IMR-90 (cell line): ENCODE results near the gene AARSD1.

Experiments
- CEBPB ChIP-seq: IDR thresholded peaks from 2 replicates; pipeline ENCODE4 v1.6.1; 2012; ENCODE audit warnings: low read depth, low read length, improper control_type of control experiment
- CHD1 ChIP-seq: IDR thresholded peaks from 2 replicates; pipeline ENCODE4 v1.6.1; 2012; ENCODE audit warnings: low read depth, low read length, improper control_type of control experiment
- MAFK ChIP-seq: IDR thresholded peaks from 2 replicates; pipeline ENCODE4 v1.6.1; 2012; ENCODE audit warnings: low read depth, low read length, improper control_type of control experiment
- MAZ ChIP-seq: IDR thresholded peaks from 2 replicates; pipeline ENCODE4 v1.6.1; 2012; ENCODE audit warnings: low read depth, mild to moderate bottlenecking, low read length, improper control_type of control experiment, moderate library complexity, borderline replicate concordance
- POLR2A ChIP-seq: IDR thresholded peaks from 2 replicates; pipeline ENCODE4 v1.6.1; 2012; ENCODE audit warnings: mild to moderate bottlenecking, low read depth, low read length
- RAD21 ChIP-seq: IDR thresholded peaks from 2 replicates; pipeline ENCODE4 v1.6.1; 2012; ENCODE audit warnings: low read length, improper control_type of control experiment
- RCOR1 ChIP-seq: IDR thresholded peaks from 2 replicates; pipeline ENCODE4 v1.6.1; 2012; ENCODE audit warnings: mild to moderate bottlenecking, low read length, improper control_type of control experiment; ENCODE audit not compliant: insufficient replicate concordance
- TF ChIP-seq, protein P1 (sequence below): conservative IDR thresholded peaks from 2 replicates; pipeline ENCODE4 v1.5.1; 2012; ENCODE audit warnings: mild to moderate bottlenecking, low read depth, low read length, improper control_type of control experiment

DNA sequence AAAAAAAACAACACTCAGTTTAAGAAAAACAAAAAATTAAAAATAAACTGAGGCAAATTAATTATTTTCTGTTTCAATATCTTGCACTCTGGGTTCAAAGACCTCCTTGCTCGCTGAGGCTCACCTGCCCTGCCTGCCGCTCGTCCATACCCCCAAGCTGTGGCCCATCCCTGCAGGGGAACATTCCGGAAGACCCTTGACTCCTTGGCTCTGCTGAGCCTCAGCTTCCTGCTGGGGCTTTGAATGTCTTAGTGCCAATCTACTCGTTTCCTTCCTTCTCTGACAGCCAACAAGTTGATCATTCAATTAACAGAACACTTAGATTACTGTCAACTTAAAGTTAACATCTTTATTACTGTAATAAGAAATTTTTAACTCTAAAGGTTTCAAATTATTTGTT, 39.4 kb downstream of the AARSD1 start:
- TF ChIP-seq, protein P1, sequence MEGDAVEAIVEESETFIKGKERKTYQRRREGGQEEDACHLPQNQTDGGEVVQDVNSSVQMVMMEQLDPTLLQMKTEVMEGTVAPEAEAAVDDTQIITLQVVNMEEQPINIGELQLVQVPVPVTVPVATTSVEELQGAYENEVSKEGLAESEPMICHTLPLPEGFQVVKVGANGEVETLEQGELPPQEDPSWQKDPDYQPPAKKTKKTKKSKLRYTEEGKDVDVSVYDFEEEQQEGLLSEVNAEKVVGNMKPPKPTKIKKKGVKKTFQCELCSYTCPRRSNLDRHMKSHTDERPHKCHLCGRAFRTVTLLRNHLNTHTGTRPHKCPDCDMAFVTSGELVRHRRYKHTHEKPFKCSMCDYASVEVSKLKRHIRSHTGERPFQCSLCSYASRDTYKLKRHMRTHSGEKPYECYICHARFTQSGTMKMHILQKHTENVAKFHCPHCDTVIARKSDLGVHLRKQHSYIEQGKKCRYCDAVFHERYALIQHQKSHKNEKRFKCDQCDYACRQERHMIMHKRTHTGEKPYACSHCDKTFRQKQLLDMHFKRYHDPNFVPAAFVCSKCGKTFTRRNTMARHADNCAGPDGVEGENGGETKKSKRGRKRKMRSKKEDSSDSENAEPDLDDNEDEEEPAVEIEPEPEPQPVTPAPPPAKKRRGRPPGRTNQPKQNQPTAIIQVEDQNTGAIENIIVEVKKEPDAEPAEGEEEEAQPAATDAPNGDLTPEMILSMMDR = no peak
- TF ChIP-seq POLR2A (no peak), MAZ (no peak), RAD21 (no peak), RCOR1 (no peak), CEBPB (no peak), CHD1 (no peak), MAFK (no peak)
